ENCODE results near the gene PIGS. TPM values are rescaled to one million over a fixed set of nuclear protein-coding genes. Genes with fewer than 3 reads are reported as not detected.
"Not testable (repeated sequence)": the region's sequence is repeated elsewhere in the genome, so short reads cannot be mapped to it uniquely, and the experiment has no call there.

The PIGS gene
- polyA plus RNA-seq, 4 donors: 37.5 to 99.7 (median 96.4) TPM

GRCh38 chr17:28579526-28579925, 8.2 kb upstream of the PIGS start:
- DNase-seq (ENCODE audit: low read depth in 4 of 4, low spot score in 3 of 4): no peak

- no peak for DNase-seq (ENCODE audit: low read depth in 4 of 4, low spot score in 3 of 4)
Measured at GRCh38 chr17:28578246-28579195, 7.2 kb upstream of the PIGS start.

- no peak for DNase-seq (ENCODE audit: low read depth in 4 of 4, low spot score in 3 of 4)
Measured at GRCh38 chr17:28577466-28577824, 6.1 kb upstream of the PIGS start.

- peak in 2 of 4 donors; percentile 75 to 84 for DNase-seq (ENCODE audit: low read depth in 4 of 4, low spot score in 3 of 4)
Measured at GRCh38 chr17:28576758-28577465, 5.6 kb upstream of the PIGS start, which contains the start of gene ALDOC. Gene ALDOC, minus strand, starts transcription at chr17:28576895. Its CDS starts 1,363 bp downstream, at chr17:28575532.

GRCh38 chr17:28576016-28576415, 4.7 kb upstream of the PIGS start:
- not testable (repeated sequence) for DNase-seq (ENCODE audit: low read depth in 4 of 4, low spot score in 3 of 4)

- no peak for DNase-seq (ENCODE audit: low read depth in 4 of 4, low spot score in 3 of 4)
Measured at GRCh38 chr17:28575126-28575795, 3.9 kb upstream of the PIGS start.

- DNase-seq (ENCODE audit: low read depth in 4 of 4, low spot score in 3 of 4): no peak
Measured at GRCh38 chr17:28574526-28574925, 3.2 kb upstream of the PIGS start.

GRCh38 chr17:28573966-28574480, 2.7 kb upstream of the PIGS start:
- no peak for DNase-seq (ENCODE audit: low read depth in 4 of 4, low spot score in 3 of 4)

- DNase-seq (ENCODE audit: low read depth in 4 of 4, low spot score in 3 of 4): no peak
Measured at GRCh38 chr17:28573521-28573920, 2.2 kb upstream of the PIGS start.

GRCh38 chr17:28573040-28573380, 1.7 kb upstream of the PIGS start:
- no peak for DNase-seq (ENCODE audit: low read depth in 4 of 4, low spot score in 3 of 4)

GRCh38 chr17:28572259-28573039, 1.1 kb upstream of the PIGS start:
- DNase-seq (ENCODE audit: low read depth in 4 of 4, low spot score in 3 of 4): no peak

- DNase-seq (ENCODE audit: low read depth in 4 of 4, low spot score in 3 of 4): no peak
Measured at GRCh38 chr17:28570716-28571360, 486 bp downstream of the PIGS start.

- no peak for DNase-seq (ENCODE audit: low read depth in 4 of 4, low spot score in 3 of 4)
Measured at GRCh38 chr17:28569446-28569845, 1.9 kb downstream of the PIGS start.

GRCh38 chr17:28567604-28568003, 3.7 kb downstream of the PIGS start:
- DNase-seq (ENCODE audit: low read depth in 4 of 4, low spot score in 3 of 4): no peak

- no peak for DNase-seq (ENCODE audit: low read depth in 4 of 4, low spot score in 3 of 4)
Measured at GRCh38 chr17:28563475-28563874, 7.8 kb downstream of the PIGS start.

GRCh38 chr17:28555022-28555421, 16.3 kb downstream of the PIGS start:
- DNase-seq (ENCODE audit: low read depth in 4 of 4, low spot score in 3 of 4): no peak

GRCh38 chr17:28554565-28554964, 16.8 kb downstream of the PIGS start:
- no peak for DNase-seq (ENCODE audit: low read depth in 4 of 4, low spot score in 3 of 4)

GRCh38 chr17:28553000-28553505, 18.3 kb downstream of the PIGS start:
- no peak for DNase-seq (ENCODE audit: low read depth in 4 of 4, low spot score in 3 of 4)

- peak in 3 of 4 donors; percentile 67 to 79 (median 77) for DNase-seq (ENCODE audit: low read depth in 4 of 4, low spot score in 3 of 4)
Measured at GRCh38 chr17:28552176-28552999, 18.9 kb downstream of the PIGS start, which contains the start of gene UNC119. Gene UNC119, minus strand, starts transcription at chr17:28552624. Its CDS starts 67 bp downstream, at chr17:28552557.
